CD4-positive, alpha-beta T cell treated with Interleukin-6 at 100 ng/mL for 8 hours (primary cell): ENCODE data around the gene TRIM71.
"Not testable (repeated sequence)": the region's sequence is repeated elsewhere in the genome, so short reads cannot be mapped to it uniquely, and the experiment has no call there.

Experiments
- DNase-seq: peaks from one replicate; pipeline ENCODE4 v3.0.0-alpha.2; 2020; ENCODE audit warnings: mixed read lengths, low spot score

Gene TRIM71

GRCh38 chr3:32842987-32843386, 25.2 kb downstream of the TRIM71 start:
- no peak for DNase-seq

DNA sequence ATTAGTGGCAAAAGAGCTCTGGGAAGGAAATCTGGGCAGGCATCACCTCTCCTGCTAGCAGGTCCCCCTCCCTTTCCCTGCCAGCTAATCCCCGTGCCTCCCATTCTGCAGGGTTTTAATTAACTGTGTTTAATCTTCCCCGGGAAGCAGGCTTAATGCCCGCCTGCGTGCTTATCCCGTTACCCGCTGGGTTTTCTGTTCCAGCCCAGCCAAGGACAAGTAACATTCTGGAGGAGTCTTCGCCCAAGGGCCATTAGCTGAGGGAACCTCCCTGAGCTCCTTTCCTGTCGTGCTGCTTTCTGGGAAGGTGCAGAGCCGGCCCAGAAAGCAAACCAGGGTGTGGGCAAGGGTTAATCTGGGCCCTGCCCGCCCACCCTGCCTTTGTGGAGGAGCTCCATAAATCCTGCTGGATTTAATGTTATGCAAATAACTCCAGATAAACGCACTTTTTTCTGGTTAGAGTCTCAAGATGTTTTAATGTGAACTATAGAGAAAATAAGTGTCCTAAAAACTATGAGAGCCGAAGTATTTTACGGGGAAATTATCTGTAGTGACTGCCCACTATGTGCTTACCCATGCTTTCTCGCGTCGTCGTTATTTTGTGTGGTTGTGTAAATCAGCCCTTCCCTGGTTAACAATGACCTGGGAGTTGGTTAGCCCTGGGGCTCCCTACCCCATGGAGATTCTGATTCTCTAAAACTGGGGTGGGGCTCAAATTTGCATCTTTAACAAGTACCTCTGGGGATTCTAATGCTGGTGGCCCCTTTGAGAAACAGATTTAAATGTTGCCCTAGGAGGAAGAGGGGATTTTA, 25.9 kb downstream of the TRIM71 start:
- no peak for DNase-seq

DNA sequence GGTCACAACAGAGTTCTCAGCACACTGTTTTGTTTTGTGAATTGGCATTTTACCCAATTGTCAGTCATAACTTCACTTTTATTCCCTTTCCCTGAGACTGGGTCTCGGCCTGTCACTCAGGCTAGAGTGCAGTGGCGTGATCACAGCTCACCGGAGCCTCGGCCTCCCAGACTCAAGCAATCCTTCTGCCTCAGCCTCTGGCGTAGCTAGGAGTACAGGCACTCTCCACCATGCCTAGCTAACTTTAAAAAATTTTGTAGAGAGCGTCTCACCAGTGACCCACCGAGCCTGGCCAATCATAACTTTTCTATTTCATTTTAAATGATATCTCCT, 26.5 kb downstream of the TRIM71 start:
- no peak for DNase-seq

DNA sequence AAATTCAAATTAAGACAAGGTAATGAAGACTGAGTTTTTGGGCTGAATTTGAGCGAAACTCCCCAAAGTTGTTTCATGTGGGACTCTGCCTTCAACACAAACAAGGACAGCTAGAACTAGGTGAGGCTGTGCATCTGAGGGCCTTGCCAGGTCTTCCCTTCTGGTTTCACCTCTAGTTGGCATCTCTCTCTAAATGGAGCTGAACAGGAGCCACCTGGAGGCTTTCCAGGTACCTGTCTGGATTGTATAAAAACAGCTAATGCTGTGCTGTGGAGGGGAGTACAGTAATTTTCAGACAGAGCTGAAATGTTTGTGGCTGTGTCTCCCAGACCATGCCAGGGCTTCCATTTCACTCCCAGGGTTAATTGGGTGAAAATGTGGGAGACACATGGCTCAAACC, 27.1 kb downstream of the TRIM71 start:
- DNase-seq, result no peak

DNA sequence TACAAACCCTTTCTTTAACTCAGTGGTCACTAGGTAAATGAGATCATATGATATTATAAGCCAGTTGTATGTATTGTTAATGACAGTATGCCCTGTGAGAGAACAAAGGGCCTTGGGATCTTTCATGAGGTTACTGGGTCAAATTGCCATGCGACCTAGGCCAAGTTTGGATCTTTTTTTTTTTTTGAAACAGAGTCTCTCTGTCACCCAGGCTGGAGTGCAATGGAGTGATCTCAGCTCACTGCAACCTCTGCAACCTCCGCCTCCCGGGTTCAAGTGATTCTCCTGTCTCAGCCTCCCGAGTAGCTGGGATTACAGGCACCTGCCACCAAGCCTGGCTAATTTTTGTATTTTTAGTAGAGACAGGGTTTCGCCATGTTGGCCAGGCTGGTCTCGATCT, 27.7 kb downstream of the TRIM71 start:
- not testable (repeated sequence) for DNase-seq

DNA sequence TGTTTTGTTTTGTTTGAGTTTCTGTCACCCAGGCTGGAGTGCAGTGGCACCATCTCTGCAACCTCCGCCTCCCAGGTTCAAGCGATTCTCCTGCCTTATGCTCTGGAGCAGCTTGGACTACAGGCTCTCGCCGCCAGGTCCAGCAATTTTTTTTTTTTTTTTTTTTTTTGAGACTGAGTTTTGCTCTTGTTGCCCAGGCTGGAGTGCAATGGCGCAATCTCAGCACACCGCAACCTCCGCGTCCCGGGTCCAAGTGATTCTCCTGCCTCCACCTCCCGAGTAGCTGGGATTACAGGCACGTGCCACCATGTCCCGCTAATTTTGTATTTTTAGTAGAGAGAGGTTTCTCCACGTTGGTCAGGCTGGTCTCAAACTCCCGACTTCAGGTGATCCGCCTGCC, 29.2 kb downstream of the TRIM71 start:
- not testable (repeated sequence) for DNase-seq

DNA sequence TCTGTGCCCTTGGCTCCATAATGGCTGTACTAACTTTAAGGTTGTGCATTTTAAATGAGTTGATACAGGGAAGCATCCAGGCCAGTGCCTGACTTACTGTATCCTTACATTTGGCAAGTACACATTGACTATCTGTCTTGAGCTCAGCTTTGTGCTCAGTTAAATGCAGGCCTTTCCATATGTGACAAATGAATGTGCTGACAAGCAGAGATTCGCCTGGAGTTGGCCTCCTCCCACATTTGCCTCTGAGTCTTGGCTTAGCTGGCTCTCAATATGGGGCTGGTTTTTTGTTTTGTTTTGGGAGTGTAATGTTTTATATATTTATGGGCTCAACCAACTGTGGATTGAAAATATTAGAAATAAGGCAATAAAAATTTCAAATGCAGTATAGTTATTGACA, 29.7 kb downstream of the TRIM71 start:
- DNase-seq, result no peak

- no peak for DNase-seq
Measured at GRCh38 chr3:32848215-32848614, 30.4 kb downstream of the TRIM71 start.

- DNase-seq, result no peak
Measured at GRCh38 chr3:32849046-32849445, 31.2 kb downstream of the TRIM71 start.

GRCh38 chr3:32850226-32850625, 32.4 kb downstream of the TRIM71 start:
- DNase-seq, result no peak

GRCh38 chr3:32850636-32851035, 32.8 kb downstream of the TRIM71 start:
- no peak for DNase-seq

GRCh38 chr3:32852146-32852545, 34.3 kb downstream of the TRIM71 start:
- DNase-seq, result no peak

DNA sequence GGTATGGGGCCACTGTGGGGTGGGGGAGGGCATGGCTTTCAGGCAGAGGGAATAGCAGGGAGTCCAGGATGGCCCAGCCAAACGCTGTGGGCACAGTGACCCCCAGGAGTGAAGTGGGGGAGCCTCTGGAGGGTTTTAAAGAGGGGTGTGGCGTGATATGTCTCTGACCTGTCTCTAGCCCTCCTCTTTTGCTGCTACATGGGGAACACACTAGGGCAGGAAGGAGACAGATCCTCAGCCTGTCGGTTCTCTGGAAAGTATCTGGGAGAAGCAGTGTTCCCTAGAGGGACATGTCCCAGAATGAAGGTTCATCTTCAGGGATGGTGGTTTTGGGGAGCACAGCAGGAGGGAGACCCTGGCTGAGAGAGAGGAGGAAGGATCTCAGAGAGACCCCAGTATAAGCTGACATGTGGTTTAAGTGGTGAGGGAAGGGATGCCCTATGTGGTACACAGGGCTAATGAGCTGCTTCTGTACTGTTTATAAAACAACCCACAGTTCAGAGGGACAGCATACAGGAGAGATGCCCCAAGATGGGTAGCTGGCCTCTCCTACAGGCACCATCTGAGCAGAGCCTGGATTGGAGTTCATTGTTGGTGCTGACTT, 37.7 kb downstream of the TRIM71 start:
- no peak for DNase-seq

DNA sequence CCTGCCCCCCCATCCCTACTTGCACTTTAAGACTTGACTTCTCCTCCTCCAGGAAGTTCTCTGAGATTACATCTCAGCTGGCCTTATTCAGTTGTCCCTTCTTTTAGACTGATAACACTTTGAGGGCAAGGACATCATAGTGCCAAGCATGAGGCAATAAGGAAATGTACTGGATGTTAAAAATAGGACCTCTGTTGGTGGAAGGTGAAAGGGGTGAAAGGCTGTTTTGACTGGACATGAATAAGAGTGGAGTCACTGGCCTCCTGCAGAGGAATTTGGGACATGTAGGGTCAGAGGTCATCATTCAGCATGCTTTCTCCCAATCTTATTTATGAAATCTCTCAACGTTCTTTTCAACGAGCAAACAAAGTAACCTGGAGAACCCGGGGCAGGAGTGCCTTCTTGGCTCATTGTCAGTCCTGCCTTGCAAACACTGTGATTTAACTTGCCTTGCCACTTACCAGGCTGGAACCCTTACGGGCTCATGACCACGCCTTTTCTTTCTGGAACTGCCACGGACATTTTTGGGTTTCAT, 38.6 kb downstream of the TRIM71 start:
- DNase-seq, result no peak

DNA sequence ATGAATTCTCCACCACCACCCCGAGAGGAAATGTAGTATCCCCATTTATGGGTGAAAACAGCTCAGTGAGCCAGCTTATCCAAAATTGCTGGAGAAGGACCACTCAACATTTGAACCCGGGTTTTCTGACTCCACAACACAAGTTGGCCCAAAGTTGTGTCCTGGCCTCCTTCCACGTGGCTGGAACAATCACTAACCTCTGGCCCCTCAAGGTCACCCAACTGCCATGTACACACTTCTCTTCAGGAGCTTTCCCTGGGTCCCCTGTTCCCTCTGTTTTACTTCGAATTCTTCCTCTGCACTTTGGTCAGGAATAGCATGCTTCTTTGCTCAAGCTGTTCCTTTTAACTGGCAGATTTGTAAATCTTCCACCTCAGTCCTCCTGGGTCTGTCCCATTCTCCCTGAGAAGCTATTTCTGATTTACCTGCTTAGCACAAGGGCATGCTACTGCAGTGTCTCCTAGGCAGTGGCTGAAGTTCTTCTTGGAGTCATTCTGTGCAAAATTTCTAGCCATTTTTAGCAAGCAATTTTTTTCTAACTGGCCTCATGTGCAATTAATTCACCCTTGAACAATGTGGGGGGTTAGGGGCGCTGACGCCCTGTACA, 39.2 kb downstream of the TRIM71 start:
- DNase-seq, result no peak

GRCh38 chr3:32857921-32858320, 40.1 kb downstream of the TRIM71 start:
- DNase-seq, result no peak

DNA sequence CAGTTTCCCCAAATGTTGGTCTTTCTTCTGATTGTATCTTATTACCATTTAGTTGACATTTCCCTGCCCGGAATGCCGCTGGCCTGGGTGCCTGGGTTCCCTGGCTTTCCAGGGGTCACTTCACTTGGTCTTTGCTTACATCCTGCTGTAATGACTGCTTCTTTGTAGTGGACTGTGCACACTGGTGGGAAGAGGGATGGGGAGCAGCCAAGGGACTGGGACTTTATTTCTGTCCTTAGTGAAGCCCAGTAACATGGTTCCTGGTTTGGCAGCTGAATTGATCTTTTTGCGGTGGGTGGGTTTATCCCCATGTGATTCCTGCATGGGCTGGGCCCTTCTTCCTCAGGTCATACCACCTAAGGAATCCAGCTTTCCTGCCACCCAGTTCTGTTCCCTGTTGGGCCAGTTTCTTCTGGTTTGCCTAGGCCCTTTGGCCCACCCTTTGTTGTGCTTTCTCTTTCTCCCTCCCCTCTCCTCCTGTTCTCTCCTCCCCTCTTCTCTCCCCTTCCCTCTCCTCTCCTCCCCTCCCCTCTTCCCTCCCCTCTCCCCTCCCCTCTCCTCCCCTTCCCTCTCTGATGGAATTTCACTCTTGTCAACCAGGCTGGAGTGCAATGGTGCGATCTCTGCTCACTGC, 41.9 kb downstream of the TRIM71 start:
- no peak for DNase-seq

DNA sequence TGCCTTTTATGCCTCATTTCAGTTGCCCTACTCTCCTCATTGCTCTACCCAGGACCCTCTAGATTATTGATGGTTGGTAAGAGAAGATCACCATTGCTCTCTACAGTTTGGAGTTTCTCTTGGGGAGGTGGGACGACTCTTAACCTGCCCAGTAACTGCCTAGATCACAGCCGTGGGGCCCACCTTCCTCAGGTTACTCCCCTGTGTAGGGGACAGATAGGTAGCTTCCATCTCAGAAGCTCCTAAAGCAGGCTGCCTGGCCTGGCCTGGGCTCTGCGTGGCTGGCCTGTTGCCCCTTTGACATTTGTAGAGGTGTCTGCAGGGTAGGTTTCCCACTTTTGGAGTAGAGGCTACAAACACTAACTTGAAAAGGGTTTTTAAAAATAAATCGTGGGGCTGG, 42.7 kb downstream of the TRIM71 start:
- no peak for DNase-seq

DNA sequence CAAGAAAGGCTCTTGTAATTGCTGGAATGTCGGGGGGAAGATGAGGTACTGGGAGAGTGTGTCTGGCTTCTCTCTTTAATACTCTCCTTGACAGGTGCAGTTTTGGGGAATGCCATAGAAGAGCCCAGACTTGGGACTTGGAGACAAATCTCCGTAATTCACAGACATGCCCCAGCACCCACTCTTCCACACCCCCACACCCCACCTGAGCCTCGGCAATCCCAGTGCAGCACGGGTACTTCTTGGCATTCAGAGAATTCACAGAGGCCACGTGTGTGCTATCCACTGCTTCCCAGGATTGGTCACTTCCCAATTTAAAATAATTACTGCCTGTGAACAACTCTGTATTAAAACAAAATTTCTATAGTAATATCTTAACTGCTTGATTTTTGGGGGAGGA, 43.9 kb downstream of the TRIM71 start:
- no peak for DNase-seq

- DNase-seq, result no peak
Measured at GRCh38 chr3:32862247-32862935, 44.6 kb downstream of the TRIM71 start.

GRCh38 chr3:32862936-32863487, 45.2 kb downstream of the TRIM71 start:
- DNase-seq, result no peak

DNA sequence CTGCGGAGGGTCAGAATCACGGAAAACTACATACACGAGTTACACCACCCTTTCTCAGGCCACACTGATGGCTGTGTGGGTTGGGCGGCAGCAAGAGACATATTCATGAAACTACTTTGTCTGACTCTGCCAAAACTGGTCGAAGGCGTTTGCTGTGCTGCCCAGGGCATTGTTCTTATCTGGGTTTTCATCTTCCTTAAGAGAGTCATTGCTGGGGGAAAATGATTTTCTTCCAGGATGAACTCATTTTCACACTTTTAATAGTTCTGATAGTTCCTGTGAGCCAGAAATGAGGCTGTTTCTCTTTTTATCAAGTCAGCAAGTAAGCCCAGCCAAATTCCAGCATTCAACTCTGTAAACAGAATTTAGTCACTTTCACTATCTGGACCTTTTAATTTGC, 47.6 kb downstream of the TRIM71 start:
- no peak for DNase-seq
